Measurements from ENCODE around the gene IL10. TPM values are rescaled to one million over a fixed set of nuclear protein-coding genes. Genes with fewer than 3 reads are reported as not detected.

IL10 gene
- polyA plus RNA-seq, 1 of the 3 experiments (the other 2 are of a cell fraction), result not detected

DNA sequence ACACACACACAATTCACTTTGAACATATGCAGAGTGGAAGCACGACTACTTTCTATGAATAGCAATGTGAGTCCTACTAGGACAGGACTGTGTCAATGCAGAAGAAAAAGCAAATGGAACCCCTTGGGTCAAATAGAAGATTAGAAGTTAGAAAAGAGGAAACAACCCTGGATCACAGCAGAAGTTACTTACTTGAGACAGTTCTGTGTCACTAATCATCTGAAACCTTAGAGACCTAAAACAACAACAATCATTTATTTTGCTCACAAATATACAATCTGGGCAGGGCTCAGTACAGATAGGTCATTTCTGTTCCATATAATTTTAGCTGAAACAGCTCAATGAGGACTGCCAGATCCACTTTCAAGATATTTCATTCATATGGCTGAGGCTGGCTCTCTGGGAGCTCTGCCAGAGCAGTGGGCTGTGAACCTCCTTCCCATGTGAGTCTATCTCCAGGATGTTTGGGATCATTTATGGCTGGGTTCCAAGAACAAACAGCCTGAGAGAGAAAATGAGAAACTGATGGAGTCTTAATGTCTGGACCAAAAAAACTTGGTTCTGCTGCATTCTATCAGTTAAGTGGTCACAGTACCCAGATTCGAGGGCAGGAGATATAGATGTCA, 42.5 kb upstream of the IL10 start (continued):
- peak; percentile 70 for TF ChIP-seq GATA2 (CRISPR knock-in tag; IDR thresholded peaks at IDR 0.05)
- peak; percentile 29 for TF ChIP-seq JUND (IDR thresholded peaks at IDR 0.05)
- TF ChIP-seq, protein P1, sequence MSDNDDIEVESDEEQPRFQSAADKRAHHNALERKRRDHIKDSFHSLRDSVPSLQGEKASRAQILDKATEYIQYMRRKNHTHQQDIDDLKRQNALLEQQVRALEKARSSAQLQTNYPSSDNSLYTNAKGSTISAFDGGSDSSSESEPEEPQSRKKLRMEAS (IDR thresholded peaks at IDR 0.05; ENCODE audit: low read depth), result 0 out of 2 replicates have a peak, but pooled peaks have one; percentile 19
- peak; percentile 40 for TF ChIP-seq RCOR1 (IDR thresholded peaks at IDR 0.05; ENCODE audit: low read length)
- no peak for TF ChIP-seq MEF2A (IDR thresholded peaks at IDR 0.05; ENCODE audit: borderline replicate concordance, low read depth)
- TF ChIP-seq, protein P2, sequence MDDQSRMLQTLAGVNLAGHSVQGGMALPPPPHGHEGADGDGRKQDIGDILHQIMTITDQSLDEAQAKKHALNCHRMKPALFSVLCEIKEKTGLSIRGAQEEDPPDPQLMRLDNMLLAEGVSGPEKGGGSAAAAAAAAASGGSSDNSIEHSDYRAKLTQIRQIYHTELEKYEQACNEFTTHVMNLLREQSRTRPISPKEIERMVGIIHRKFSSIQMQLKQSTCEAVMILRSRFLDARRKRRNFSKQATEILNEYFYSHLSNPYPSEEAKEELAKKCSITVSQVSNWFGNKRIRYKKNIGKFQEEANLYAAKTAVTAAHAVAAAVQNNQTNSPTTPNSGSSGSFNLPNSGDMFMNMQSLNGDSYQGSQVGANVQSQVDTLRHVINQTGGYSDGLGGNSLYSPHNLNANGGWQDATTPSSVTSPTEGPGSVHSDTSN (IDR thresholded peaks at IDR 0.05), result peak; percentile 81
- TF ChIP-seq MXI1 (IDR thresholded peaks at IDR 0.05; ENCODE audit: low read depth, low read length), result peak; percentile 62; the same call in 1 of the 2 replicates

DNA sequence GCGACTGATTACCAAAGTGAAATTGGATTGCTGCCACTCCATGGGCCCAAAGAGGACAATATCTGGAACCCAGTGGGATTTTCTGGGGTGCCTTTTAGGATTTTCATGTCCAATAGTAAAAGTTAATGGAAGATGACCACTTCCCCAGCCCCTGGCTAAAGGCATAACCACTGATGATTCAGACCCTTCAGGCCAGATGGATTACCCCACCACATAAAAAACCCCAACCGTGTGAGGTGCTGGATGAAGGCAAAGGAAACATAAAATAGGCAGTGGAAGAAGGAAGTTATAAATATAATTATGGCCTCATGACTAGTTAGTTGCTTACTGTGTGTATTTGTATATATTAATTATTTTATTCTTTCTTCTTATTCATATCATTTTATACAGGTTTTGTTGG, 40.2 kb upstream of the IL10 start:
- WGBS (ENCODE audit: low lambda C conversion rate), result 38% methylated on average over 2 of the region's 2 CpGs
- Histone ChIP-seq H3K4me3 (ENCODE audit: low read depth in 2 of 2, low read length in 1 of 2) (no peak overlapping the region), H3K27me3 (ENCODE audit: insufficient read depth) (no peaks in the 10 kb centered on the region), H4K20me1 (ENCODE audit: insufficient read depth) (no peaks in the 10 kb centered on the region), H3K27ac (ENCODE audit: low read depth in 2 of 2, low read length in 1 of 2) (no peak overlapping the region), H2AFZ (ENCODE audit: low read depth) (no peak overlapping the region), H3K4me1 (ENCODE audit: control insufficient read depth in 1 of 2, insufficient read depth in 2 of 2, low read depth in 1 of 2, low read length in 1 of 2) (peaks cover 0 to 8% of the 10 kb centered on the region in 2 experiments; a peak in 2 of 4 replicates), H3K9me2 (no peaks in the 10 kb centered on the region), H3K4me2 (no peak overlapping the region), H3K36me3 (replicated peaks in 1 of 2; ENCODE audit: control insufficient read depth in 1 of 2, insufficient read depth in 2 of 2, low read length in 1 of 2) (no peaks in the 10 kb centered on the region), H3K9me3 (no peaks in the 10 kb centered on the region), H3K79me2 (ENCODE audit: insufficient read depth) (no peaks in the 10 kb centered on the region), H3F3A (replicated peaks; ENCODE audit: insufficient read depth) (no peaks in the 10 kb centered on the region), H3K9ac (no peak overlapping the region)
- TF ChIP-seq TEAD4 (IDR thresholded peaks at IDR 0.05; ENCODE audit: borderline replicate concordance, insufficient read depth) (no peak), FOXM1 (IDR thresholded peaks at IDR 0.05; ENCODE audit: low read depth) (no peak), TCF12 (IDR thresholded peaks at IDR 0.05) (no peak), FOXJ3 (CRISPR knock-in tag; IDR thresholded peaks at IDR 0.05) (no peak), GABPA (IDR thresholded peaks at IDR 0.05; ENCODE audit: low read depth) (no peak), SMC3 (IDR thresholded peaks at IDR 0.05; ENCODE audit: low read depth, low read length) (no peak), NRF1 (IDR thresholded peaks at IDR 0.05; ENCODE audit: low read depth, low read length) (no peak), MEF2A (IDR thresholded peaks at IDR 0.05; ENCODE audit: borderline replicate concordance, low read depth) (no peak), MXI1 (IDR thresholded peaks at IDR 0.05; ENCODE audit: low read depth, low read length) (no peak), SIN3A (IDR thresholded peaks at IDR 0.05; ENCODE audit: borderline replicate concordance, low read depth, low read length) (no peak), EP300 (IDR thresholded peaks at IDR 0.05; ENCODE audit: borderline replicate concordance in 1 of 2, low read depth in 1 of 2, low read length in 1 of 2) (no peak), RFX5 (IDR thresholded peaks at IDR 0.05; ENCODE audit: low read length) (no peak)
- TF ChIP-seq, protein P3, sequence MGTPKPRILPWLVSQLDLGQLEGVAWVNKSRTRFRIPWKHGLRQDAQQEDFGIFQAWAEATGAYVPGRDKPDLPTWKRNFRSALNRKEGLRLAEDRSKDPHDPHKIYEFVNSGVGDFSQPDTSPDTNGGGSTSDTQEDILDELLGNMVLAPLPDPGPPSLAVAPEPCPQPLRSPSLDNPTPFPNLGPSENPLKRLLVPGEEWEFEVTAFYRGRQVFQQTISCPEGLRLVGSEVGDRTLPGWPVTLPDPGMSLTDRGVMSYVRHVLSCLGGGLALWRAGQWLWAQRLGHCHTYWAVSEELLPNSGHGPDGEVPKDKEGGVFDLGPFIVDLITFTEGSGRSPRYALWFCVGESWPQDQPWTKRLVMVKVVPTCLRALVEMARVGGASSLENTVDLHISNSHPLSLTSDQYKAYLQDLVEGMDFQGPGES (IDR thresholded peaks at IDR 0.05; ENCODE audit: low read depth, low read length), result no peak
- TF ChIP-seq, protein P4, sequence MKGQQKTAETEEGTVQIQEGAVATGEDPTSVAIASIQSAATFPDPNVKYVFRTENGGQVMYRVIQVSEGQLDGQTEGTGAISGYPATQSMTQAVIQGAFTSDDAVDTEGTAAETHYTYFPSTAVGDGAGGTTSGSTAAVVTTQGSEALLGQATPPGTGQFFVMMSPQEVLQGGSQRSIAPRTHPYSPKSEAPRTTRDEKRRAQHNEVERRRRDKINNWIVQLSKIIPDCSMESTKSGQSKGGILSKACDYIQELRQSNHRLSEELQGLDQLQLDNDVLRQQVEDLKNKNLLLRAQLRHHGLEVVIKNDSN (IDR thresholded peaks at IDR 0.05; ENCODE audit: borderline replicate concordance, low read depth), result no peak
- TF ChIP-seq, protein P5, sequence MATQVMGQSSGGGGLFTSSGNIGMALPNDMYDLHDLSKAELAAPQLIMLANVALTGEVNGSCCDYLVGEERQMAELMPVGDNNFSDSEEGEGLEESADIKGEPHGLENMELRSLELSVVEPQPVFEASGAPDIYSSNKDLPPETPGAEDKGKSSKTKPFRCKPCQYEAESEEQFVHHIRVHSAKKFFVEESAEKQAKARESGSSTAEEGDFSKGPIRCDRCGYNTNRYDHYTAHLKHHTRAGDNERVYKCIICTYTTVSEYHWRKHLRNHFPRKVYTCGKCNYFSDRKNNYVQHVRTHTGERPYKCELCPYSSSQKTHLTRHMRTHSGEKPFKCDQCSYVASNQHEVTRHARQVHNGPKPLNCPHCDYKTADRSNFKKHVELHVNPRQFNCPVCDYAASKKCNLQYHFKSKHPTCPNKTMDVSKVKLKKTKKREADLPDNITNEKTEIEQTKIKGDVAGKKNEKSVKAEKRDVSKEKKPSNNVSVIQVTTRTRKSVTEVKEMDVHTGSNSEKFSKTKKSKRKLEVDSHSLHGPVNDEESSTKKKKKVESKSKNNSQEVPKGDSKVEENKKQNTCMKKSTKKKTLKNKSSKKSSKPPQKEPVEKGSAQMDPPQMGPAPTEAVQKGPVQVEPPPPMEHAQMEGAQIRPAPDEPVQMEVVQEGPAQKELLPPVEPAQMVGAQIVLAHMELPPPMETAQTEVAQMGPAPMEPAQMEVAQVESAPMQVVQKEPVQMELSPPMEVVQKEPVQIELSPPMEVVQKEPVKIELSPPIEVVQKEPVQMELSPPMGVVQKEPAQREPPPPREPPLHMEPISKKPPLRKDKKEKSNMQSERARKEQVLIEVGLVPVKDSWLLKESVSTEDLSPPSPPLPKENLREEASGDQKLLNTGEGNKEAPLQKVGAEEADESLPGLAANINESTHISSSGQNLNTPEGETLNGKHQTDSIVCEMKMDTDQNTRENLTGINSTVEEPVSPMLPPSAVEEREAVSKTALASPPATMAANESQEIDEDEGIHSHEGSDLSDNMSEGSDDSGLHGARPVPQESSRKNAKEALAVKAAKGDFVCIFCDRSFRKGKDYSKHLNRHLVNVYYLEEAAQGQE (IDR thresholded peaks at IDR 0.05; ENCODE audit: low read depth, low read length), result no peak
- TF ChIP-seq, protein P6, sequence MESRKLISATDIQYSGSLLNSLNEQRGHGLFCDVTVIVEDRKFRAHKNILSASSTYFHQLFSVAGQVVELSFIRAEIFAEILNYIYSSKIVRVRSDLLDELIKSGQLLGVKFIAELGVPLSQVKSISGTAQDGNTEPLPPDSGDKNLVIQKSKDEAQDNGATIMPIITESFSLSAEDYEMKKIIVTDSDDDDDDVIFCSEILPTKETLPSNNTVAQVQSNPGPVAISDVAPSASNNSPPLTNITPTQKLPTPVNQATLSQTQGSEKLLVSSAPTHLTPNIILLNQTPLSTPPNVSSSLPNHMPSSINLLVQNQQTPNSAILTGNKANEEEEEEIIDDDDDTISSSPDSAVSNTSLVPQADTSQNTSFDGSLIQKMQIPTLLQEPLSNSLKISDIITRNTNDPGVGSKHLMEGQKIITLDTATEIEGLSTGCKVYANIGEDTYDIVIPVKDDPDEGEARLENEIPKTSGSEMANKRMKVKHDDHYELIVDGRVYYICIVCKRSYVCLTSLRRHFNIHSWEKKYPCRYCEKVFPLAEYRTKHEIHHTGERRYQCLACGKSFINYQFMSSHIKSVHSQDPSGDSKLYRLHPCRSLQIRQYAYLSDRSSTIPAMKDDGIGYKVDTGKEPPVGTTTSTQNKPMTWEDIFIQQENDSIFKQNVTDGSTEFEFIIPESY (IDR thresholded peaks at IDR 0.05; ENCODE audit: borderline replicate concordance, low read depth), result no peak
- ChIA-PET CTCF (interaction anchor here (1.0 kb wide), 1 partner anchor 88 kb away, joined by 3 read pairs; no protein-coding TSS in a partner anchor), POLR2A (no interaction called here)
- DNase-seq, result no peak
